H1 (cell line): ENCODE results near the gene OPRD1. TPM values are rescaled to one million over a fixed set of nuclear protein-coding genes. Genes with fewer than 3 reads are reported as not detected.

Experiments
- ASH2L ChIP-seq: fragments of 200-600, 300-600 bp; sonication (generic); IDR thresholded peaks from one replicate; pipeline ENCODE4 v1.7.1; 2017; ENCODE audit warnings: low read length
- BCL11A ChIP-seq, 2 experiments: IDR thresholded peaks; one replicate each; pipeline ENCODE4 v1.6.1; 2011; ENCODE audit warnings: low read depth in 2 of 2, low read length in 2 of 2, mild to moderate bottlenecking in 2 of 2
- EP300 ChIP-seq, 2 experiments: IDR thresholded peaks; 1 replicate in 1 of 2; 2 replicates in 1 of 2; pipeline ENCODE4 v1.6.1; 2011 to 2012; ENCODE audit warnings: low read depth in 2 of 2, low read length in 2 of 2, mild to moderate bottlenecking in 2 of 2, borderline replicate concordance in 1 of 2, inconsistent platforms in 1 of 2, moderate library complexity in 1 of 2
- KDM4A ChIP-seq: IDR thresholded peaks from one replicate; pipeline ENCODE4 v1.7.1; 2012; ENCODE audit warnings: low read depth, mild to moderate bottlenecking, moderate library complexity, low read length, inconsistent platforms; ENCODE audit not compliant: severe bottlenecking
- SP1 ChIP-seq: IDR thresholded peaks from 2 replicates; pipeline ENCODE4 v1.6.1; 2011; ENCODE audit warnings: low read depth, low read length
- TAF1 ChIP-seq: IDR thresholded peaks from 2 replicates; pipeline ENCODE4 v1.6.1; 2011; ENCODE audit warnings: mild to moderate bottlenecking, low read depth, low read length
- polyA plus RNA-seq, 7 experiments: library from polyadenylated mRNA; depleted of rRNA in 3 of 7; stranded (reverse) in 5 of 7; unstranded in 2 of 7; fragments of >200 nt in 5 of 7; fragments of 200-250 nt in 2 of 7; gene quantifications; 1 replicate in 5 of 7; 2 replicates in 1 of 7; 4 replicates in 1 of 7; pipeline versions ENCODE4 v1.2.1 to v1.2.3, GENCODE V29; 2011 to 2013; ENCODE audit warnings: missing spikeins in 2 of 7, mixed read lengths in 2 of 7
- total RNA-seq: library from RNA; stranded (reverse); fragmentation: NEBNext Ultra II Directional; extraction: Animal tissue kit (Norgen Biotek cat#: 25700); gene quantifications from 2 replicates; pipeline ENCODE4 v1.2.1, GENCODE V29; 2021

OPRD1 gene
- total and polyA plus RNA-seq, 2 of the 8 experiments (the other 6 are each of a cell fraction or from before 2014, with no cell fraction given): 2.6 to 3.7 TPM

DNA sequence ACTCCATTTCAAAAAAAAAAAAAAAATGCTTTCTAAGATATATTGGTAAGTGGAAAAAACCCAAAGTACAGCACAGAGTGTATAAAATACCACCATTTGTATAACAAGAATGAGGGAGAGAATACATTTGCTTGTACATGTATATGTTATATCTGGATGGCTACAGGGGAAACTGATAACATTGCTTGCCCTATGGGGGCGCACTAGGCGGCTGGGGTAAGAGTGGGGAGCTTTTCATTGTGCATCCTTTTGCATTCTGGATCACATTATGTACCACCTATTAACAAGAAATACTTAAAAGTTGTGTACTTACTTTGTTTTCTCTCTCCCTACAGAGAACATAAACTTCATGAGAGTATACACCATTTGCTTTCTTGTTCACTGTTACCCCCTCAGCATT, 28.6 kb upstream of the OPRD1 start (continued):
- TF ChIP-seq KDM4A: no peak
- no peak for TF ChIP-seq SP1
- no peak for TF ChIP-seq ASH2L
- no peak for TF ChIP-seq BCL11A (IDR thresholded peaks at IDR 0.05; ENCODE audit: low read depth in 2 of 2, low read length in 2 of 2)
- TF ChIP-seq TAF1: no peak
- TF ChIP-seq EP300 (IDR thresholded peaks at IDR 0.05; ENCODE audit: borderline replicate concordance in 1 of 2, low read depth in 2 of 2, low read length in 2 of 2): no peak
